ENCODE results near the gene RPAP2.
"Not testable (repeated sequence)": the region's sequence is repeated elsewhere in the genome, so short reads cannot be mapped to it uniquely, and the experiment has no call there.

RPAP2 gene

DNA sequence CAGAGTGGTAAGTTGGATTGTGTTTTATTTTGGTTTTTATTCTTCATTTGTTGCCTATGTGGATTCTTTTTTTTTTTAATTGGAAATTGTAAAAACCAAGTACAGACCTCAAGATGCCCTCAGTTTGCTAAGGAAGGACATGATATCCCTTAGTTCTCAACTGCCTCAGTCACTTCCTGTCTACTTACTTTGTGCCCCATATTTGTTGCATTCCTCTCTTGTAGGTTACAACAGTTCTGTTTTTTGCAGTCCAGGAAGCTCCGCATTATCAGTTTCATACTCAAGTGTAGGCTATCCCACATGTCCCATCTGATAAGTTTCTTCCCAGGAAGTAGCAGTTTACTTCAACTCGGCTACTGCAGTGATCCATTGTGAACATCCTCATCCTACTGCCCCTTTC, 82.0 kb downstream of the RPAP2 start:
- H3K4me3 ChIP-seq (ENCODE audit: low read depth, low read length), result no peak overlapping the region
- H3K9me3 ChIP-seq (ENCODE audit: control insufficient read depth, insufficient read depth, low read depth, low read length), result no peaks in the 10 kb centered on the region
- ChIA-PET CTCF (interaction anchor here (0.6 kb wide), 1 partner anchor 49 kb away, joined by 3 read pairs; no protein-coding TSS in a partner anchor), POLR2A (no interaction called here)
- no peak for TF ChIP-seq ZNF544 (tag by site-specific recombination; IDR thresholded peaks at IDR 0.05)
- H3K27ac ChIP-seq (ENCODE audit: extremely low read depth, low read depth, low read length), result no peak overlapping the region
- peaks cover 0 to 19% of the 10 kb centered on the region in 2 experiments; a peak in 2 of 3 replicates for H3K36me3 ChIP-seq (ENCODE audit: control insufficient read depth in 2 of 2, insufficient read depth in 1 of 2, low read length in 2 of 2)
- H3K4me1 ChIP-seq (ENCODE audit: control insufficient read depth, insufficient read depth, low read length), result no peaks in the 10 kb centered on the region

GRCh38 chr1:92393966-92394365, 95.1 kb downstream of the RPAP2 start:
- H3K4me1 ChIP-seq (ENCODE audit: control insufficient read depth, insufficient read depth, low read length), result not testable (repeated sequence)

DNA sequence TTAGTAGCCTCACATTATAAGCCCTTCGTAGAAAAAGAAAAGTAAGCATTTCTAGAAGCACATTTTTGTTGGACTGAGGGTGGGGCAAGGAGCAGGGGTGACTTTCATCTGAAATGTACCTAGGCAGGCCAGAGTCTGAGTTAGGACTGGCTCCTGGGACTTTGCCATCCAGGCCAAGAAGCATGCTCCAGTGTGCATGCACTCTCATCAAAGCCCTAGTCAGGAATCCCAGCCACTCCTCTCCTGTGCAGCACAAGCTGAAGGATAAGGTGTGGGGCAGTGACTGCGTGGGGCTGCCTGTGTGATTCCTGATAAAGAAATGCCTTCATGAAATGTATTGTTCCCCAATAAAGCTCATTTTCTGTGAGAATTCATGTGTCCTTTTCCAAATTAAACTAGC, 99.7 kb downstream of the RPAP2 start:
- POLR2A ChIA-PET, result no interaction called here

More at GRCh38 chr1:92393966-92394365, 95.1 kb downstream of the RPAP2 start:
- POLR2A ChIA-PET; CTCF ChIA-PET; H3K27ac ChIP-seq (ENCODE audit: extremely low read depth, low read depth, low read length); H3K36me3 ChIP-seq (ENCODE audit: control insufficient read depth in 2 of 2, insufficient read depth in 1 of 2, low read length in 2 of 2); H3K9me3 ChIP-seq (ENCODE audit: control insufficient read depth, insufficient read depth, low read depth, low read length); H3K4me3 ChIP-seq (ENCODE audit: low read depth, low read length): not testable (repeated sequence)
- TF ChIP-seq, protein P1, sequence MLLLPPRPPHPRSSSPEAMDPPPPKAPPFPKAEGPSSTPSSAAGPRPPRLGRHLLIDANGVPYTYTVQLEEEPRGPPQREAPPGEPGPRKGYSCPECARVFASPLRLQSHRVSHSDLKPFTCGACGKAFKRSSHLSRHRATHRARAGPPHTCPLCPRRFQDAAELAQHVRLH (tag by site-specific recombination; IDR thresholded peaks at IDR 0.05), result peak; percentile 17; the same call in 1 of the 2 replicates
- peak; percentile 78 for TF ChIP-seq ZNF146 (tag by site-specific recombination; IDR thresholded peaks at IDR 0.05)

DNA sequence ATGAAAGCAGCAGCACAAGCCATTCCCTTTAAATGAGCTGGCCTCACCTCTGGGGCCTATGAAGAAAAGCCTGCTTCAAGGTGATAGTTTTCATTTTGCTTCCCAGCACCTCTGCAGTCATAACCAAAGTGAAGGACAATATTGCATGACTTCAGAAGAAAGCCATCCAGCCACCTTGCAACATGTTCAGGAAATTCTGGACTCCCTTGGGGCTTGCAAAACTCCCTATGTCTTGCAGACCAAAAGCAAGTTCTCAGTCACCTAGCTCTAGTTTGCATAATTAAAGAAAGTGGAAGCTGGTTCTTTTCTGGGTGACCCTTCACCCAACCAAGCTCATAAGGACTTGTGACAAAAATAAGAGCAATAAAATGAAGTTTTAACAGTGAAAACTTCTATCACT, 100.2 kb downstream of the RPAP2 start:
- ChIA-PET POLR2A (no interaction called here), CTCF (interaction anchor here (0.6 kb wide), 2 partner anchors 230 to 363 kb away, joined by 3 read pairs; no protein-coding TSS in a partner anchor)
- no peaks in the 10 kb centered on the region for H3K36me3 ChIP-seq (ENCODE audit: control insufficient read depth in 2 of 2, insufficient read depth in 1 of 2, low read length in 2 of 2)
- H3K4me3 ChIP-seq (ENCODE audit: low read depth, low read length), result no peak overlapping the region
- no peaks in the 10 kb centered on the region for H3K4me1 ChIP-seq (ENCODE audit: control insufficient read depth, insufficient read depth, low read length)
- no peak overlapping the region for H3K27ac ChIP-seq (ENCODE audit: extremely low read depth, low read depth, low read length)
- H3K9me3 ChIP-seq (ENCODE audit: control insufficient read depth, insufficient read depth, low read depth, low read length), result no peaks in the 10 kb centered on the region
- TF ChIP-seq ZNF747 (tag by site-specific recombination; IDR thresholded peaks at IDR 0.05) (no peak), ZXDB (tag by site-specific recombination; IDR thresholded peaks at IDR 0.05) (no peak), KLF16 (tag by site-specific recombination; IDR thresholded peaks at IDR 0.05) (no peak), ZNF169 (tag by site-specific recombination; IDR thresholded peaks at IDR 0.05) (no peak), ZNF184 (tag by site-specific recombination; IDR thresholded peaks at IDR 0.05) (no peak), ZNF202 (tag by site-specific recombination; IDR thresholded peaks at IDR 0.05; ENCODE audit: borderline replicate concordance) (no peak), ZNF843 (tag by site-specific recombination; IDR thresholded peaks at IDR 0.05) (no peak), ZNF248 (tag by site-specific recombination; IDR thresholded peaks at IDR 0.05) (no peak), ZNF16 (tag by site-specific recombination; IDR thresholded peaks at IDR 0.05; ENCODE audit: low read depth) (no peak), GLIS1 (tag by site-specific recombination; IDR thresholded peaks at IDR 0.05) (no peak)
- TF ChIP-seq, protein P2, sequence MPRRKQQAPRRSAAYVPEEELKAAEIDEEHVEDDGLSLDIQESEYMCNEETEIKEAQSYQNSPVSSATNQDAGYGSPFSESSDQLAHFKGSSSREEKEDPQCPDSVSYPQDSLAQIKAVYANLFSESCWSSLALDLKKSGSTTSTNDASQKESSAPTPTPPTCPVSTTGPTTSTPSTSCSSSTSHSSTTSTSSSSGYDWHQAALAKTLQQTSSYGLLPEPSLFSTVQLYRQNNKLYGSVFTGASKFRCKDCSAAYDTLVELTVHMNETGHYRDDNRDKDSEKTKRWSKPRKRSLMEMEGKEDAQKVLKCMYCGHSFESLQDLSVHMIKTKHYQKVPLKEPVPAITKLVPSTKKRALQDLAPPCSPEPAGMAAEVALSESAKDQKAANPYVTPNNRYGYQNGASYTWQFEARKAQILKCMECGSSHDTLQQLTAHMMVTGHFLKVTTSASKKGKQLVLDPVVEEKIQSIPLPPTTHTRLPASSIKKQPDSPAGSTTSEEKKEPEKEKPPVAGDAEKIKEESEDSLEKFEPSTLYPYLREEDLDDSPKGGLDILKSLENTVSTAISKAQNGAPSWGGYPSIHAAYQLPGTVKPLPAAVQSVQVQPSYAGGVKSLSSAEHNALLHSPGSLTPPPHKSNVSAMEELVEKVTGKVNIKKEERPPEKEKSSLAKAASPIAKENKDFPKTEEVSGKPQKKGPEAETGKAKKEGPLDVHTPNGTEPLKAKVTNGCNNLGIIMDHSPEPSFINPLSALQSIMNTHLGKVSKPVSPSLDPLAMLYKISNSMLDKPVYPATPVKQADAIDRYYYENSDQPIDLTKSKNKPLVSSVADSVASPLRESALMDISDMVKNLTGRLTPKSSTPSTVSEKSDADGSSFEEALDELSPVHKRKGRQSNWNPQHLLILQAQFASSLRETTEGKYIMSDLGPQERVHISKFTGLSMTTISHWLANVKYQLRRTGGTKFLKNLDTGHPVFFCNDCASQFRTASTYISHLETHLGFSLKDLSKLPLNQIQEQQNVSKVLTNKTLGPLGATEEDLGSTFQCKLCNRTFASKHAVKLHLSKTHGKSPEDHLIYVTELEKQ (tag by site-specific recombination; IDR thresholded peaks at IDR 0.05; ENCODE audit: borderline replicate concordance), result no peak

More for the DNA sequence above, 99.7 kb downstream of the RPAP2 start:
- no peak overlapping the region for H3K27ac ChIP-seq (ENCODE audit: extremely low read depth, low read depth, low read length)
- H3K4me3 ChIP-seq (ENCODE audit: low read depth, low read length), result no peak overlapping the region
- CTCF ChIA-PET, result interaction anchor here (0.6 kb wide), 2 partner anchors 231 to 363 kb away, joined by 3 read pairs; no protein-coding TSS in a partner anchor
- no peak for TF ChIP-seq ZNF155 (tag by site-specific recombination; IDR thresholded peaks at IDR 0.05)
- no peak for TF ChIP-seq ZNF549 (tag by site-specific recombination; IDR thresholded peaks at IDR 0.05)
- TF ChIP-seq, protein P3, sequence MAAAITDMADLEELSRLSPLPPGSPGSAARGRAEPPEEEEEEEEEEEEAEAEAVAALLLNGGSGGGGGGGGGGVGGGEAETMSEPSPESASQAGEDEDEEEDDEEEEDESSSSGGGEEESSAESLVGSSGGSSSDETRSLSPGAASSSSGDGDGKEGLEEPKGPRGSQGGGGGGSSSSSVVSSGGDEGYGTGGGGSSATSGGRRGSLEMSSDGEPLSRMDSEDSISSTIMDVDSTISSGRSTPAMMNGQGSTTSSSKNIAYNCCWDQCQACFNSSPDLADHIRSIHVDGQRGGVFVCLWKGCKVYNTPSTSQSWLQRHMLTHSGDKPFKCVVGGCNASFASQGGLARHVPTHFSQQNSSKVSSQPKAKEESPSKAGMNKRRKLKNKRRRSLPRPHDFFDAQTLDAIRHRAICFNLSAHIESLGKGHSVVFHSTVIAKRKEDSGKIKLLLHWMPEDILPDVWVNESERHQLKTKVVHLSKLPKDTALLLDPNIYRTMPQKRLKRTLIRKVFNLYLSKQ (tag by site-specific recombination; IDR thresholded peaks at IDR 0.05; ENCODE audit: borderline replicate concordance), result no peak
- TF ChIP-seq ZNF48 (tag by site-specific recombination; IDR thresholded peaks at IDR 0.05), result no peak
- TF ChIP-seq ZSCAN4 (tag by site-specific recombination; IDR thresholded peaks at IDR 0.05), result no peak
- no peak for TF ChIP-seq ZSCAN16 (tag by site-specific recombination; IDR thresholded peaks at IDR 0.05)
- TF ChIP-seq WT1 (tag by site-specific recombination; IDR thresholded peaks at IDR 0.05), result no peak
- no peak for TF ChIP-seq YY2 (tag by site-specific recombination; IDR thresholded peaks at IDR 0.05)
- TF ChIP-seq OSR2 (tag by site-specific recombination; IDR thresholded peaks at IDR 0.05), result no peak
- TF ChIP-seq SALL2 (tag by site-specific recombination; IDR thresholded peaks at IDR 0.05; ENCODE audit: borderline replicate concordance), result no peak
- TF ChIP-seq SP7 (tag by site-specific recombination; IDR thresholded peaks at IDR 0.05), result no peak
- TF ChIP-seq ZNF596 (tag by site-specific recombination; IDR thresholded peaks at IDR 0.05), result no peak
- TF ChIP-seq KLF8 (tag by site-specific recombination; IDR thresholded peaks at IDR 0.05), result no peak
- no peak for TF ChIP-seq ZBTB20 (tag by site-specific recombination; IDR thresholded peaks at IDR 0.05)
- no peaks in the 10 kb centered on the region for H3K36me3 ChIP-seq (ENCODE audit: control insufficient read depth in 2 of 2, insufficient read depth in 1 of 2, low read length in 2 of 2)
- no peaks in the 10 kb centered on the region for H3K4me1 ChIP-seq (ENCODE audit: control insufficient read depth, insufficient read depth, low read length)
- H3K9me3 ChIP-seq (ENCODE audit: control insufficient read depth, insufficient read depth, low read depth, low read length), result no peaks in the 10 kb centered on the region

Measured in HEK293 (cell line).